Left ventricle myocardium inferior (tissue), 1 donor: ENCODE measurements around the gene PCNP. TPM values are rescaled to one million over a fixed set of nuclear protein-coding genes. Genes with fewer than 3 reads are reported as not detected.
"Not testable (repeated sequence)": the region's sequence is repeated elsewhere in the genome, so short reads cannot be mapped to it uniquely, and the experiment has no call there.

Source experiments
- DNase-seq: peaks from one replicate; pipeline ENCODE4 v3.0.0-alpha.2; 2020
- H3K27ac ChIP-seq: fragments of 200-600 bp; replicated peaks from 2 replicates; pipeline ENCODE4 v1.8.0; 2021
- H3K27me3 ChIP-seq: fragments of 200-600 bp; 2 replicates; pipeline ENCODE4 v1.8.0; 2021; ENCODE audit warnings: low read depth
- H3K36me3 ChIP-seq: fragments of 200-600 bp; 2 replicates; pipeline ENCODE4 v1.8.0; 2021
- H3K4me1 ChIP-seq: fragments of 200-600 bp; 2 replicates; pipeline ENCODE4 v1.8.0; 2021
- H3K4me3 ChIP-seq: fragments of 200-600 bp; 2 replicates; pipeline ENCODE4 v1.8.0; 2021; ENCODE audit warnings: mild to moderate bottlenecking, moderate library complexity
- H3K9me3 ChIP-seq: fragments of 200-600 bp; replicated peaks from 2 replicates; pipeline ENCODE4 v1.8.0; 2021
- CTCF ChIP-seq: fragments of 200-600 bp; IDR thresholded peaks from 2 replicates; pipeline ENCODE4 v1.8.0; 2021; ENCODE audit warnings: antibody characterized with exemption, mild to moderate bottlenecking, borderline replicate concordance
- intact Hi-C: fragments of 100-400 bp; cut with micrococcal nuclease; formaldehyde crosslinking; loops from one replicate; pipeline ENCODE4 v1.11.0; 2022
- total RNA-seq: library from RNA; stranded (reverse); fragmentation: NEBNext Ultra II Directional; extraction: Animal tissue kit (Norgen Biotek cat#: 25700); gene quantifications from one replicate; pipeline ENCODE4 v1.2.1, GENCODE V29; 2021
- donor health status: DM: no; HTN: yes; CAD: no; lungs with severe emphysema.

Gene PCNP
- total RNA-seq, 1 donor from 2014 or later, result 121 TPM

DNA sequence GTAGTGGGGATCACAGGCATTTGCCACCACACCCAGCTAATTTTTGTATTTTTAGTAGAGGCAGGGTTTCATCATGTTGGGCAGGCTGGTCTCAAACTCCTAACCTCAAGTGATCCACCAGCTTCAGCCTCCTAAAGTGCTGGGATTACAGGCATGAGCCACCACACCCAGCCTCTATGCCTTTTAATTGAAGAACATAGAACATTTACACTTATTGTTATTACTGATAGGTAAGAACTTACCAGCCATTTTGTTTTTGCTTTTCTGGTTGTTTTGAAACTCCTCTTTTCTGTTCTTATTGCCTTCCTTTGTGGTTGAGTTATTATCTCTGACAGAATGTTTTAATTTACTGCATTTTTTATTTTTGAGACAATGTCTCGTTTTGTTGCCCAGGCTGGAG is 29.2 kb downstream of the PCNP start:
- no peak for DNase-seq
- intact Hi-C loops, result no loop called here
- no peak for TF ChIP-seq CTCF
- Histone ChIP-seq H3K9me3 (no peaks in the 10 kb centered on the region), H3K4me3 (no peak overlapping the region), H3K27me3 (no peaks in the 10 kb centered on the region), H3K27ac (no peak overlapping the region), H3K36me3 (no peaks in the 10 kb centered on the region), H3K4me1 (no peaks in the 10 kb centered on the region)

- H3K4me1 ChIP-seq, H3K9me3 ChIP-seq, intact Hi-C loops, H3K4me3 ChIP-seq, H3K27ac ChIP-seq, H3K36me3 ChIP-seq, H3K27me3 ChIP-seq, DNase-seq: not testable (repeated sequence)
These were observed 31.4 kb downstream of the PCNP start for GRCh38 chr3:101605398-101605797.

GRCh38 chr3:101611023-101611422 is 37.0 kb downstream of the PCNP start:
- Histone ChIP-seq H3K27ac (no peak overlapping the region), H3K27me3 (no peaks in the 10 kb centered on the region), H3K4me1 (no peaks in the 10 kb centered on the region), H3K9me3 (no peaks in the 10 kb centered on the region), H3K36me3 (no peaks in the 10 kb centered on the region), H3K4me3 (no peak overlapping the region)
- no peak for TF ChIP-seq CTCF
- DNase-seq, result no peak
- intact Hi-C loops, result no loop called here

DNA sequence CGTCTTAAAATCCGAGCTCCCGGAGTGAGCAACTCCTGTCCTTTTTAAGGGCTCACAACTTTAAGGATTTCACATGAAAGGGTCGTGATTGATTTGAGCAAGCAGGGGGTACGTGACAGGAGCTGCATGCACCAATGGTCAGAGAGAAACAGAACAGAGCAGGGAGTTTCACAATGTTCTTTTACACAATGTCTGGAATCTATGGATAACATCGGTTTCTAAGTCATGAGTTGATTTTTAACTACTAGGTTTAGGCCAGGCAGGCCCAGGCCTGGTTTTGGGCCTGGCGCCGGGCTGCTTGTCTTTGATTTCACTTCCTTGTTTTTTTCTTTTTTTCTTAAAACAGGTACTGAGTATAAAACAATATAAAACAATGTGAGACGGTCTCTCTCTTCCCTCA is 39.0 kb downstream of the PCNP start:
- H3K4me1 ChIP-seq, H3K4me3 ChIP-seq, DNase-seq, intact Hi-C loops, H3K27me3 ChIP-seq, H3K36me3 ChIP-seq, H3K27ac ChIP-seq, H3K9me3 ChIP-seq: not testable (repeated sequence)

DNA sequence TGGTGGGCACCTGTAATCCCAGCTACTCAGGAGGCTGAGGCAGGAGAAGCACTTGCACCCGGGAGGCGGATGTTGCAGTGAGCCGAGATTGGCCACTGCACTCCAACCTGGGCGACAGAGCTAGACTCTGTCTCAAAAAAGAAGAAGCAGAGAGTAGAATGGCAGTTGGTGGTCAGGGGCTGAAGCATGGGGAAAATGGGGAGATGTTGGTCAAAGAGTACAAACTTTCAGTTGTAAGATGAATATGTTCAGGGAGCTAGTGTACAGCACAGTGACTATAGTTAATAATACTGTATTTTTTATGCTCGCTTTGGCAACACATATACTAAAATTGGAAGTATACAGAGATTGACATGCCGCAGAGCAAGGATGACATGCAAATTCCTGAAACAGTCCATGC is 41.5 kb downstream of the PCNP start:
- H3K27me3 ChIP-seq, result no peaks in the 10 kb centered on the region
- H3K36me3 ChIP-seq, result no peaks in the 10 kb centered on the region
- H3K4me3 ChIP-seq, result no peak overlapping the region
- DNase-seq, result no peak
- no peak overlapping the region for H3K27ac ChIP-seq
- TF ChIP-seq CTCF, result no peak
- H3K9me3 ChIP-seq, result peaks cover 10% of the 10 kb centered on the region
- intact Hi-C loops, result no loop called here
- H3K4me1 ChIP-seq, result no peaks in the 10 kb centered on the region

- no peak for DNase-seq
- H3K4me3 ChIP-seq, result no peak overlapping the region
These were observed 43.5 kb downstream of the PCNP start for GRCh38 chr3:101617478-101617877.

More at GRCh38 chr3:101617478-101617877, 43.5 kb downstream of the PCNP start:
- peaks cover 10% of the 10 kb centered on the region for H3K9me3 ChIP-seq
- no peak overlapping the region for H3K27ac ChIP-seq
- no peaks in the 10 kb centered on the region for H3K4me1 ChIP-seq
- intact Hi-C loops, result no loop called here
- TF ChIP-seq CTCF, result no peak
- no peaks in the 10 kb centered on the region for H3K27me3 ChIP-seq
- no peaks in the 10 kb centered on the region for H3K36me3 ChIP-seq
